Endothelial cell of hepatic sinusoid (primary cell): ENCODE results near the gene SERPINE1.
"Not testable (repeated sequence)": the region's sequence is repeated elsewhere in the genome, so short reads cannot be mapped to it uniquely, and the experiment has no call there.

Source experiments
- in situ Hi-C: cut with HindIII; loops from 2 replicates; pipeline ENCODE4 v1.10.0; 2017; ENCODE audit warnings: low sequenced_read_pairs

Gene SERPINE1

GRCh38 chr7:101121991-101122932 is 4.6 kb upstream of the SERPINE1 start:
- in situ Hi-C loops, result no loop called here

GRCh38 chr7:101122933-101123702 is 3.8 kb upstream of the SERPINE1 start:
- in situ Hi-C loops, result no loop called here

GRCh38 chr7:101123703-101124068 is 3.2 kb upstream of the SERPINE1 start:
- in situ Hi-C loops, result no loop called here

DNA sequence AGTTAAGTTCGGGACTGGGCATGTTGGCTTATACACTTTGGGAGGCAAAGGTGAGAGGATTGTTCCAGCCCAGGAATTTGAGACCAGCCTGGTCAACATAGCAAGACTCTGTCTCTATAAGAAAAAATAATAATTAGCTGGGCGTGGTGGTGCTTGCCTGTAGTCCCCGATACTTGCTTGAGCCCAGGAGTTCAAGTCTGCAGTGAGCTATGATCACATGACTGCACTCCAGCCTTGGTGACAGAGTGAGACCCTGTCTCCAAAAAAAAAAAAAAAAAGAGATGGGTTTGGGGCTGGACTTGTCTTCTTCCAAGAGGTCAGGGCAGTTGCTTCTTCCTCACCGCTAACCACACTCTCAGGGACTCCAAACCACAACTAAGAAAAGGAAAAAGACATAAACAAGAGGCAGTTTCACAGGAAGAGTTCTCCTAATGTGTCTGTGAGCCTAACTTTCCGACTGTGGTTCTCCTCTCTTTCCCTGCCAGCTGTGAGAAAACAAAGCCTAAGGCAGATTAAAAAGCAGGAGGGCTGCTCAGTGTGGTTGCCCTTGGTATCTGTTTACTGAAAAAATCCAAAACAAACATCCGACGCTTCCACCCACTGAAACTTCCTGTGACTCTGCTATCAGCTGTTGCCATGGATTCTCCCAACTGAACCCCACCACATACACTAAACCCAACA is 2.4 kb upstream of the SERPINE1 start:
- in situ Hi-C loops, result no loop called here

- in situ Hi-C loops, result no loop called here
Measured at GRCh38 chr7:101125989-101126650, 784 bp upstream of the SERPINE1 start.

DNA sequence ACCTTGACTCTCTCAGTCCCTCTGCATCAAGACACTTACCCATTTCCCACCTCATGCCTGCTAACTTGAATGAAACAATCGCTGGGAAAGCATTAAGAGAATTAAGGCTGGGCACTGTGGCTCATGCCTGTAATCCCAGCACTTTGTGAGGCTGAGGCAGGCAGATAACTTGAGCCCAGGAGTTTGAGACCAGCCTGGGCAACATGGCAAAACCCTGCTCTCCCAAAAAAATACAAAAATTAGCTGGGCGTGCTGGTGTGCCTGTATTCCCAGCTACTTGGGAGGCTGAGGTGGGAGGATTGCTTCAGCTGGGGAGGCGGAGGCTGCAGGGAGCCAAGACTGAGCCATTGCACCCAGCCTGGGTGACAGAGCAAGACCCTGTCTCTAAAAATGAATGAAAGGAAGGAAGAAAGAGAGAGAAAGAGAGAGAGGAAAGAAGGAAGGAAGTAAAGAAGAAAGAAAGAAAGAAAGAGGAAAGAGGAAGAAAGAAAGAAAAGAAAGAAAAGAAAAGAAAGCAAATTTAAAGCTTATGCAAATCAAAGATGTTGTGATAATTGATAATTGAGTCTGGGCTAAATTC is 646 bp downstream of the SERPINE1 start:
- in situ Hi-C loops, result no loop called here

DNA sequence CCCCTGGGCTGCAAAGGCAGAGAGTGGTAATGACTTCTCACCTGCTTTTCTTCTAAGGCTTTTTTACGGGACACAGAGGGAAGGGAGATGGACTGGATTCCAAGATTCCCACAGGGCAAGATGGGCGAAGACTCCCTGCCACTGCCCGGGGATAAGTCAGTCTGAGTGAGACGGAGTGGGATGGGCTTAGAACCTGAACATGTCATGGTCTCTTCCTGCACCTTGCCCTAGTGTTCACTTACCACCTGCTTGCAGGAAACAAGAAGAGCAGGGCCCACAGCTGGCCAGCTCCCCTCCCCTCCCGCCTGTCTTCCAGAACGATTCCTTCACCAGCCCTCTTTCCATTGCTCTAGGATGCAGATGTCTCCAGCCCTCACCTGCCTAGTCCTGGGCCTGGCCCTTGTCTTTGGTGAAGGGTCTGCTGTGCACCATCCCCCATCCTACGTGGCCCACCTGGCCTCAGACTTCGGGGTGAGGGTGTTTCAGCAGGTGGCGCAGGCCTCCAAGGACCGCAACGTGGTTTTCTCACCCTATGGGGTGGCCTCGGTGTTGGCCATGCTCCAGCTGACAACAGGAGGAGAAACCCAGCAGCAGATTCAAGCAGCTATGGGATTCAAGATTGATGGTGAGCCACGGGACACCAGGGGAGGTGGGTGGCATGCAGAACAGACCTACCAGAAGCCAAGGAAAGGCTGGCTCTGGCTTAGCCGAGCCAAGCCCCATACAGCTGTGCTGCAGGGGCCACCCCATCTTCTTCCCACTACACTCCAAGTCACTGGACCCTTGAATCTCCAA is 1.3 kb downstream of the SERPINE1 start:
- in situ Hi-C loops, result no loop called here

GRCh38 chr7:101129603-101130117 is 2.8 kb downstream of the SERPINE1 start:
- in situ Hi-C loops, result no loop called here

DNA sequence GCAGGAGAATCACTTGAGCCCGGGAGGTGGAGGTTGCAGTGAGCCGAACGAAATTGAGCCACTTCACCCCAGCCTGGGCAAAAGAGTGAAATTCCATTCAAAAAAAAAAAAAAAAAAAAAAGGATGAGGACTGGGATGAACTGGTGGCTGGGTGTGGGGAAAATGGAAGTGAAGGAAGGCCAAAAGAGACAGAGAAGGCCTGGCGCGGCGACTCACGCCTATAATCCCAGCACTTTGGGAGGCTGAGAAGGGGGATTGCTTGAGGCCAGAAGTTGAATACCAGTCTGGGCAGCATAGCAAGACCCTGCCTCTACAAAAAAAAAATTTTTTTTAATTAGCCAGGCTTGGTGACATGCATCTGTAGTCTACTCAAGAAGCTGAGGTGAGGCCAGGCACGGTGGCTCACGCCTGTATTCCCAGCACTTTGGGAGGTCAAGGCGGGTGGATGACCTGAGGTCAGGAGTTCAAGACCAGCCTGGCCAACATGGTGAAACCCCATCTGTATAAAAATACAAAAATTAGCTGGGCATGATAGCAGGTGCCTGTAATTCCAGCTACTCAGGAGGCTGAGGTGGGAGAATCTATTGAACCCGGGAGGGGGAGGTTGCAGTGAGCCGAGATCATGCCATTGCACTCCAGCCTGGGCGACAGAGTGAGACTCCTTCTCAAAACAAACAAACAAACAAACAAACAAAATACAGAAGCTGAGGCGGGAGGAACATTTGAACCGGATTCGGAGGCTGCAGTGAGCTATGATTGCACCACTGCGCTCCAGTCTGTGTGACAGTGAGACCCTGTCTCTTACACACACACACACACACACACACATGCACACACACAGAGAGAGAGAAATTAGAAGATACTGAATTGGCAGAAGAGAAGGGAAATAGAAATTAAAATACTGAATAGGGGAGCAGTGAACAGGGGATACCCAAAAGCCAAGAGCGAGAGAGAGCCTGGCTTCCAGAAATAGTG is 6.0 kb downstream of the SERPINE1 start:
- in situ Hi-C loops, result not testable (repeated sequence)

GRCh38 chr7:101133621-101134398 is 6.9 kb downstream of the SERPINE1 start:
- in situ Hi-C loops, result no loop called here

DNA sequence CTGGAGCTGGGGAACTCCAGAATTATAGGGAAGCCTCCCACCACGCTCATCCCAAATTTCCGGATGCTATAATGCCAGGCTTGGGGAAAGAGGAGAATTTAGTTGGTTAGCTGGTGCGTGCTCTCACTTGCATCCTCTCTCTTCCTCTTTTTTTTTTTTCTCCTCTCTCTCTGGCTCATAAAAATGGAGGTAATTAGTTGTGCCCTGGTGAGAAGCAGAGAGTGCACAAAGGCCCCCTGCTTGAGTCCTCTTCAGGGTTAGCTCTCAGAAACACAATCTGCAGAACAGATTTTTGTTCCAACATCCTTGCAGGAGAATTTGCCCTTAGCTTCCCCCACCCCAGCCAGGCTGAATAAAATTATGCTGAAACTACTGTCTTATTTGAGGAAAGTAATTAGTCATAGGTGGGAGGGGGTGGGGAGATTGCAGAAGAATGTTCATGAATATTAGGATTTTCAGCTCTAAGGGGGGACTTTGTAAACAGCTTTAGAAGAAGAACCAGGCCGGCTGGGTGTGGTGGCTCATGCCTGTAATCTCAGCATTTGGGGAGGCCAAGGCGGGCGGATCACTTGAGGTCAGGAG is 7.6 kb downstream of the SERPINE1 start:
- in situ Hi-C loops, result no loop called here

DNA sequence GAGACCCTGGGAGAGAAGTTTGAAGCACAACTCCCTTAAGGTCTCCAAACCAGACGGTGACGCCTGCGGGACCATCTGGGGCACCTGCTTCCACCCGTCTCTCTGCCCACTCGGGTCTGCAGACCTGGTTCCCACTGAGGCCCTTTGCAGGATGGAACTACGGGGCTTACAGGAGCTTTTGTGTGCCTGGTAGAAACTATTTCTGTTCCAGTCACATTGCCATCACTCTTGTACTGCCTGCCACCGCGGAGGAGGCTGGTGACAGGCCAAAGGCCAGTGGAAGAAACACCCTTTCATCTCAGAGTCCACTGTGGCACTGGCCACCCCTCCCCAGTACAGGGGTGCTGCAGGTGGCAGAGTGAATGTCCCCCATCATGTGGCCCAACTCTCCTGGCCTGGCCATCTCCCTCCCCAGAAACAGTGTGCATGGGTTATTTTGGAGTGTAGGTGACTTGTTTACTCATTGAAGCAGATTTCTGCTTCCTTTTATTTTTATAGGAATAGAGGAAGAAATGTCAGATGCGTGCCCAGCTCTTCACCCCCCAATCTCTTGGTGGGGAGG is 10.8 kb downstream of the SERPINE1 start:
- in situ Hi-C loops, result no loop called here

DNA sequence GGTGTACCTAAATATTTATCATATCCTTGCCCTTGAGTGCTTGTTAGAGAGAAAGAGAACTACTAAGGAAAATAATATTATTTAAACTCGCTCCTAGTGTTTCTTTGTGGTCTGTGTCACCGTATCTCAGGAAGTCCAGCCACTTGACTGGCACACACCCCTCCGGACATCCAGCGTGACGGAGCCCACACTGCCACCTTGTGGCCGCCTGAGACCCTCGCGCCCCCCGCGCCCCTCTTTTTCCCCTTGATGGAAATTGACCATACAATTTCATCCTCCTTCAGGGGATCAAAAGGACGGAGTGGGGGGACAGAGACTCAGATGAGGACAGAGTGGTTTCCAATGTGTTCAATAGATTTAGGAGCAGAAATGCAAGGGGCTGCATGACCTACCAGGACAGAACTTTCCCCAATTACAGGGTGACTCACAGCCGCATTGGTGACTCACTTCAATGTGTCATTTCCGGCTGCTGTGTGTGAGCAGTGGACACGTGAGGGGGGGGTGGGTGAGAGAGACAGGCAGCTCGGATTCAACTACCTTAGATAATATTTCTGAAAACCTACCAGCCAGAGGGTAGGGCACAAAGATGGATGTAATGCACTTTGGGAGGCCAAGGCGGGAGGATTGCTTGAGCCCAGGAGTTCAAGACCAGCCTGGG is 11.4 kb downstream of the SERPINE1 start:
- in situ Hi-C loops, result no loop called here

DNA sequence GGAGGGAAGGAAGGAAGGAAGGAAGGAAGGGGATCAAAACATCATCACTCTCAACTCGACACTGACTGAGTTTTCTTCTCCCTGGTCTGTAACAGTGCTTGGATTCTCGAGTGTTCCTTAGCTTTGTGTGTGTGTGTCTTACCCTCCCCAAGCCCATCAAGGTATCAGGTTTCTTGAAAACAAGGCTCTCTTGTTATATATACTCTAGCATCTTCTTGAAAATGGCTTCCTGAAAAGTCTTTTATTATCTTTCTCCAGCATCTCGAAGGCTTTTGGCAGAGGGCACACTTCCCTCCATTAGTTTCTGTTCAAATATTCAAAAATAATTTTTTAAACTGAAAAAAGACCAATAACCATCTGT is 13.4 kb downstream of the SERPINE1 start:
- in situ Hi-C loops, result no loop called here

DNA sequence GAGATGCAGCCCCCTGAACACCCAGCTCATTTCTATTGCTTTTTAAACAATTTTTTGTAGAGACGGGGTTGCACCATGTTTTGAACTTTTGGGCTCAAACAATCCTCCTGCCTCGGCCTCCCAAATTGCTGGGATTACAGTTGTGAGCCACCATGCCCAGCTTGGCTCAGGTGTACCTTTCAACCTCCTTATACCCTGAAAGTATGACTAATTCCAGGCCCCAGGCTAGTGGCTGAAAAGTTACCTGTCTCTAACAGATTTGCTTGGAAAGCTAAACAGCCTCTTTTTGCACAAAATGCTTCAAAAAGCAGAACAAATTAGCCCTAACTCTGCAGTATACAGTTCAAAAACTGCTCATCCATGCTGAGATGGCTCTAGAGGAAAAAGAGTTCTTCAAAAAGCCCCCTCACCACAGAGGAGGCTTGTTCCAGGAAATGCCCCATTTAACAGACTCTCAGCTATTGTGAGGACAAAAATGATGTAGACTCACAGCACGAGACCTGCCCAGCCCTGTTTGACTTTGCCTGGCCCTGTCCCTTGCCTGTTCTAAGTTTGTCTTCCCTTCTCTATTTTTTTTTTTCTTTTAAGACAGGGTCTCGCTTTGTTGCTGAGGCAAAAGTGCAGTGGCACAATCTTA is 14.0 kb downstream of the SERPINE1 start:
- in situ Hi-C loops, result no loop called here
